Activated CD8-positive, alpha-beta memory T cell treated with anti-CD3 and anti-CD28 coated beads, Interleukin-2, amount 10 ng/mL, durations not matched to agents 7 days and 5 days (primary cell): ENCODE results near the gene TFE3. TPM values are rescaled to one million over a fixed set of nuclear protein-coding genes. Genes with fewer than 3 reads are reported as not detected.
"Not testable (repeated sequence)": the region's sequence is repeated elsewhere in the genome, so short reads cannot be mapped to it uniquely, and the experiment has no call there.

Experiments used
- ATAC-seq: fragments of 150-1000 bp; cut with Tn5 transposase; one replicate; pipeline ENCODE4 v1.10.0; 2021; ENCODE audit warnings: moderate library complexity
- CTCF ChIA-PET: fragments of 350-600 bp; sonication (Branson Sonifier 250); formaldehyde crosslinking; loops from one replicate; lab custom pipeline; 2021; ENCODE audit warnings: antibody characterized with exemption; lab: Charles Lee
- DNase-seq: peaks from one replicate; pipeline ENCODE4 v3.0.0-alpha.2; 2020
- H3K27ac Mint-ChIP-seq: one replicate; pipeline ENCODE4 v1.8.0; 2021; ENCODE audit warnings: mild to moderate bottlenecking, mixed read lengths
- H3K27me3 Mint-ChIP-seq: one replicate; pipeline ENCODE4 v1.8.0; 2021; ENCODE audit warnings: mixed read lengths
- H3K36me3 Mint-ChIP-seq: one replicate; pipeline ENCODE4 v1.8.0; 2021; ENCODE audit warnings: mild to moderate bottlenecking, mixed read lengths
- H3K4me1 Mint-ChIP-seq: one replicate; pipeline ENCODE4 v1.8.0; 2021; ENCODE audit warnings: mixed read lengths
- H3K4me3 Mint-ChIP-seq: one replicate; pipeline ENCODE4 v1.8.0; 2021; ENCODE audit warnings: mild to moderate bottlenecking, moderate library complexity, mixed read lengths
- H3K9me3 Mint-ChIP-seq: one replicate; pipeline ENCODE4 v1.8.0; 2022; ENCODE audit warnings: low read depth, mixed read lengths
- total RNA-seq, 2 experiments: library from RNA; stranded (reverse); gene quantifications; one replicate each; pipeline ENCODE4 v1.2.3, GENCODE V29; 2021

TFE3 gene
- total RNA-seq, 2 experiments from 2014 or later, result 29.4 to 34.1 TPM

- no peaks in the 10 kb centered on the region for H3K27me3 Mint-ChIP-seq
- CTCF ChIA-PET, result interaction anchor here (0.6 to 1.2 kb wide), 4 partner anchors 25 to 371 kb away, joined by 3 to 4 read pairs (median 4); partner anchors contain the start of gene TFE3
- H3K4me1 Mint-ChIP-seq, result peaks cover 37% of the 10 kb centered on the region
- ATAC-seq (peak; percentile 83), DNase-seq (peak; percentile 86)
- peaks cover 31% of the 10 kb centered on the region for H3K36me3 Mint-ChIP-seq
- H3K27ac Mint-ChIP-seq, result peak within 1 kb of the TSS; percentile 98
- H3K4me3 Mint-ChIP-seq, result peak within 1 kb of the TSS; percentile 99
- H3K9me3 Mint-ChIP-seq, result peaks cover 2% of the 10 kb centered on the region
Observed at GRCh38 chrX:49002091-49002935, 40.8 kb downstream of the TFE3 start, which contains the start of gene GRIPAP1. Gene GRIPAP1, minus strand, starts transcription at chrX:49002264. Its CDS starts 35 bp downstream, at chrX:49002229.

- ATAC-seq (peak; percentile 58), DNase-seq (peak; percentile 73)
- peaks cover 44% of the 10 kb centered on the region for H3K4me1 Mint-ChIP-seq
- H3K9me3 Mint-ChIP-seq, result peaks cover 2% of the 10 kb centered on the region
- no peaks in the 10 kb centered on the region for H3K27me3 Mint-ChIP-seq
- H3K36me3 Mint-ChIP-seq, result peaks cover 38% of the 10 kb centered on the region
- H3K4me3 Mint-ChIP-seq, result peak overlapping the region; percentile 99
- peak overlapping the region; percentile 98 for H3K27ac Mint-ChIP-seq
- CTCF ChIA-PET, result interaction anchor here (0.9 kb wide), 1 partner anchor 42 kb away, joined by 4 read pairs; the partner anchor contains the start of gene TFE3
Observed at GRCh38 chrX:49001521-49002090, 41.6 kb downstream of the TFE3 start.

GRCh38 chrX:49000636-49001035, 42.5 kb downstream of the TFE3 start:
- Mint-ChIP-seq H3K4me1 (peaks cover 46% of the 10 kb centered on the region), H3K36me3 (peaks cover 40% of the 10 kb centered on the region), H3K27me3 (no peaks in the 10 kb centered on the region), H3K27ac (peak overlapping the region; percentile 98), H3K9me3 (peaks cover 2% of the 10 kb centered on the region), H3K4me3 (peak overlapping the region; percentile 99)
- CTCF ChIA-PET, result no interaction called here
- no peak for ATAC-seq
- no peak for DNase-seq

- Mint-ChIP-seq H3K9me3 (peaks cover 2% of the 10 kb centered on the region), H3K36me3 (peaks cover 49% of the 10 kb centered on the region), H3K27me3 (no peaks in the 10 kb centered on the region), H3K4me3 (no peak overlapping the region), H3K4me1 (peaks cover 46% of the 10 kb centered on the region), H3K27ac (no peak overlapping the region)
- ATAC-seq (no peak), DNase-seq (no peak)
- CTCF ChIA-PET, result no interaction called here
Observed at GRCh38 chrX:48999030-48999429, 44.1 kb downstream of the TFE3 start.

GRCh38 chrX:48998391-48998790, 44.8 kb downstream of the TFE3 start:
- Mint-ChIP-seq H3K36me3 (peaks cover 49% of the 10 kb centered on the region), H3K27me3 (no peaks in the 10 kb centered on the region), H3K4me3 (no peak overlapping the region), H3K27ac (no peak overlapping the region), H3K4me1 (peaks cover 42% of the 10 kb centered on the region), H3K9me3 (peaks cover 2% of the 10 kb centered on the region)
- DNase-seq, result no peak
- CTCF ChIA-PET, result no interaction called here
- ATAC-seq, result no peak

GRCh38 chrX:48997865-48998264, 45.3 kb downstream of the TFE3 start:
- ATAC-seq, result no peak
- Mint-ChIP-seq H3K4me3 (no peak overlapping the region), H3K9me3 (peaks cover 2% of the 10 kb centered on the region), H3K4me1 (peaks cover 42% of the 10 kb centered on the region), H3K27me3 (no peaks in the 10 kb centered on the region), H3K36me3 (peaks cover 49% of the 10 kb centered on the region), H3K27ac (peak overlapping the region; percentile 64)
- DNase-seq, result no peak
- CTCF ChIA-PET, result no interaction called here

- H3K4me3 Mint-ChIP-seq, result no peak overlapping the region
- peaks cover 2% of the 10 kb centered on the region for H3K9me3 Mint-ChIP-seq
- peaks cover 51% of the 10 kb centered on the region for H3K36me3 Mint-ChIP-seq
- ATAC-seq, result no peak
- H3K27ac Mint-ChIP-seq, result no peak overlapping the region
- peaks cover 42% of the 10 kb centered on the region for H3K4me1 Mint-ChIP-seq
- DNase-seq, result no peak
- no peaks in the 10 kb centered on the region for H3K27me3 Mint-ChIP-seq
- CTCF ChIA-PET, result no interaction called here
Observed at GRCh38 chrX:48997455-48997854, 45.7 kb downstream of the TFE3 start.

- ATAC-seq, result no peak
- H3K4me1 Mint-ChIP-seq, result peaks cover 42% of the 10 kb centered on the region
- peaks cover 53% of the 10 kb centered on the region for H3K36me3 Mint-ChIP-seq
- peaks cover 2% of the 10 kb centered on the region for H3K9me3 Mint-ChIP-seq
- no peak overlapping the region for H3K4me3 Mint-ChIP-seq
- no peak for DNase-seq
- CTCF ChIA-PET, result no interaction called here
- H3K27me3 Mint-ChIP-seq, result no peaks in the 10 kb centered on the region
- no peak overlapping the region for H3K27ac Mint-ChIP-seq
Observed at GRCh38 chrX:48996969-48997368, 46.2 kb downstream of the TFE3 start.

GRCh38 chrX:48992341-48992740, 50.8 kb downstream of the TFE3 start:
- CTCF ChIA-PET, result no interaction called here
- H3K27ac Mint-ChIP-seq, result no peak overlapping the region
- DNase-seq (no peak), ATAC-seq (no peak)
- no peaks in the 10 kb centered on the region for H3K27me3 Mint-ChIP-seq
- H3K4me3 Mint-ChIP-seq, result no peak overlapping the region
- H3K36me3 Mint-ChIP-seq, result peaks cover 32% of the 10 kb centered on the region
- H3K9me3 Mint-ChIP-seq, result no peaks in the 10 kb centered on the region
- H3K4me1 Mint-ChIP-seq, result peaks cover 9% of the 10 kb centered on the region

GRCh38 chrX:48989483-48989882, 53.7 kb downstream of the TFE3 start:
- Mint-ChIP-seq H3K27me3 (no peaks in the 10 kb centered on the region), H3K9me3 (no peaks in the 10 kb centered on the region), H3K4me1 (no peaks in the 10 kb centered on the region), H3K27ac (no peak overlapping the region), H3K36me3 (peaks cover 23% of the 10 kb centered on the region), H3K4me3 (no peak overlapping the region)
- ATAC-seq (no peak), DNase-seq (no peak)
- CTCF ChIA-PET, result no interaction called here

- no peak for ATAC-seq
- H3K4me3 Mint-ChIP-seq, result no peak overlapping the region
Observed at GRCh38 chrX:48983896-48984295, 59.3 kb downstream of the TFE3 start.

GRCh38 chrX:48983081-48983480, 60.1 kb downstream of the TFE3 start:
- Mint-ChIP-seq H3K36me3 (peaks cover 37% of the 10 kb centered on the region), H3K4me1 (no peaks in the 10 kb centered on the region), H3K27ac (peak overlapping the region; percentile 19), H3K4me3 (no peak overlapping the region), H3K9me3 (no peaks in the 10 kb centered on the region), H3K27me3 (no peaks in the 10 kb centered on the region)
- DNase-seq, result no peak
- no peak for ATAC-seq
- CTCF ChIA-PET, result no interaction called here

More at GRCh38 chrX:48983896-48984295, 59.3 kb downstream of the TFE3 start:
- no peaks in the 10 kb centered on the region for H3K27me3 Mint-ChIP-seq
- H3K4me1 Mint-ChIP-seq, result no peaks in the 10 kb centered on the region
- no peak overlapping the region for H3K27ac Mint-ChIP-seq
- peaks cover 39% of the 10 kb centered on the region for H3K36me3 Mint-ChIP-seq
- no peak for DNase-seq
- CTCF ChIA-PET, result no interaction called here
- H3K9me3 Mint-ChIP-seq, result no peaks in the 10 kb centered on the region

- Mint-ChIP-seq H3K9me3 (no peaks in the 10 kb centered on the region), H3K27ac (no peak overlapping the region), H3K27me3 (no peaks in the 10 kb centered on the region), H3K4me1 (peaks cover 6% of the 10 kb centered on the region), H3K4me3 (no peak overlapping the region), H3K36me3 (peaks cover 40% of the 10 kb centered on the region)
- DNase-seq (no peak), ATAC-seq (no peak)
- CTCF ChIA-PET, result no interaction called here
Observed at GRCh38 chrX:48981178-48981577, 62.0 kb downstream of the TFE3 start.

GRCh38 chrX:48980341-48980740, 62.8 kb downstream of the TFE3 start:
- H3K4me3 Mint-ChIP-seq, CTCF ChIA-PET, H3K4me1 Mint-ChIP-seq, ATAC-seq, H3K9me3 Mint-ChIP-seq, H3K27me3 Mint-ChIP-seq, DNase-seq, H3K27ac Mint-ChIP-seq: not testable (repeated sequence)
- H3K36me3 Mint-ChIP-seq, result peaks cover 40% of the 10 kb centered on the region
